ENCODE results near the gene CDH5. TPM values are rescaled to one million over a fixed set of nuclear protein-coding genes. Genes with fewer than 3 reads are reported as not detected.

CDH5 gene
- total and polyA plus RNA-seq, 4 donors, result 5.5 to 21.9 (median 17.5) TPM

DNA sequence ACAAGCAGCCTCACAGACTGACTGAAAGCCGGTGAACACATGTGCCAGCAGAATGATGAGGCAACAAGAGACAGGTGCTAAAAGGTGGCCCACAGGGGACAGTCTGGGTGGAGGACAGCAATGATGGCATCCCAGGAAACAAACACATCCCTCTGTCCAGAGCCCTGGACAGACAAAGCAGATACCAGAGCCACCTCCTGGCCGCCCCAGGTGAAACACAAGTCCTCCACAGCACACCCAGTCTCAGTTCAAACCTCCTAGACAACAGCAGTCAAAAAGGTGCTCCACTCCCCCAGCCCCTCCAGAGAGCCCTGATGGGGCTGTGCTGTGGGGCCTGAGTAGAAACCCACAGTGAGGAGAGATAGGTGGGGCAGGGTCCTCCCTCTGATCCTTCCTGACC, 20.3 kb upstream of the CDH5 start:
- Histone ChIP-seq H3K9ac (ENCODE audit: low read depth in 1 of 2, low read length in 2 of 2) (no peak overlapping the region), H3K4me3 (ENCODE audit: low read depth in 1 of 3, low read length in 3 of 3) (no peak overlapping the region), H3K27ac (ENCODE audit: low read depth in 1 of 2, low read length in 2 of 2) (no peak overlapping the region), H3K36me3 (ENCODE audit: control insufficient read depth in 4 of 4, insufficient read depth in 3 of 4, low read depth in 1 of 4, low read length in 3 of 4) (no peaks in the 10 kb centered on the region), H3K27me3 (ENCODE audit: control insufficient read depth in 4 of 4, insufficient read depth in 4 of 4, low read length in 3 of 4) (no peaks in the 10 kb centered on the region), H3K9me3 (ENCODE audit: control insufficient read depth in 4 of 4, low read length in 3 of 4) (no peaks in the 10 kb centered on the region), H3K4me1 (ENCODE audit: control insufficient read depth in 4 of 4, insufficient read depth in 4 of 4, low read length in 3 of 4) (no peaks in the 10 kb centered on the region)
- DNase-seq (ENCODE audit: low spot score), result no peak
- TF ChIP-seq EGR1 (IDR thresholded peaks at IDR 0.05; ENCODE audit: low read depth in 2 of 2) (no peak), SP1 (IDR thresholded peaks at IDR 0.05) (no peak), RXRA (IDR thresholded peaks at IDR 0.05) (no peak), MAX (IDR thresholded peaks at IDR 0.05) (no peak), FOXA2 (IDR thresholded peaks at IDR 0.05) (no peak)
- 81% methylated on average over 2 of the region's 2 CpGs for WGBS

DNA sequence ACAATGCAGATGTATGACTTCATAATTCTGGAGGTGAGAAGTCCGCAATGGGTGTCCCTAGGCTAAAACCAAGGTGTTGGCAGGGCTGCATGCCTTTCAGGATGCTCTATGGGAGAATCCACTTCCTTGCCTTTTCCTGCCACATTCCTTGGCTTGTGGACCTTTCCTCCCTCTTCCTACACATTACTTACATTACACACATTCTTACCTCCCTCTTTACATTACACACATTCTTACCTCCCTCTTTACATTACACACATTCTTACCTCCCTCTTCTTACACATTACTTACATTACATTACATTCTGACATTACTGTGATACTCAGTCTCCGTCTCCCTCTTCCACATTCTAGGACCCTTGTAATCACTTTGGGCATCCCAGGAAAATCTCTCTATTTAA, 14.2 kb upstream of the CDH5 start:
- H3K9ac ChIP-seq (ENCODE audit: low read depth in 1 of 2, low read length in 2 of 2), result no peak overlapping the region
- no peak overlapping the region for H3K27ac ChIP-seq (ENCODE audit: low read depth in 1 of 2, low read length in 2 of 2)
- TF ChIP-seq NR2F2 (IDR thresholded peaks at IDR 0.05), result no peak
- no peak for TF ChIP-seq RXRA (IDR thresholded peaks at IDR 0.05)
- no peak for DNase-seq (ENCODE audit: low spot score)
- H3K9me3 ChIP-seq (ENCODE audit: control insufficient read depth in 4 of 4, low read length in 3 of 4), result peaks cover 0 to 2% (median 0%) of the 10 kb centered on the region in 4 donors
- no peak overlapping the region for H3K4me3 ChIP-seq (ENCODE audit: low read depth in 1 of 3, low read length in 3 of 3)
- 90% methylated on average over 2 of the region's 2 CpGs for WGBS
- no peaks in the 10 kb centered on the region for H3K27me3 ChIP-seq (ENCODE audit: control insufficient read depth in 4 of 4, insufficient read depth in 4 of 4, low read length in 3 of 4)
- H3K4me1 ChIP-seq (ENCODE audit: control insufficient read depth in 4 of 4, insufficient read depth in 4 of 4, low read length in 3 of 4), result no peaks in the 10 kb centered on the region
- no peaks in the 10 kb centered on the region for H3K36me3 ChIP-seq (ENCODE audit: control insufficient read depth in 4 of 4, insufficient read depth in 3 of 4, low read depth in 1 of 4, low read length in 3 of 4)

DNA sequence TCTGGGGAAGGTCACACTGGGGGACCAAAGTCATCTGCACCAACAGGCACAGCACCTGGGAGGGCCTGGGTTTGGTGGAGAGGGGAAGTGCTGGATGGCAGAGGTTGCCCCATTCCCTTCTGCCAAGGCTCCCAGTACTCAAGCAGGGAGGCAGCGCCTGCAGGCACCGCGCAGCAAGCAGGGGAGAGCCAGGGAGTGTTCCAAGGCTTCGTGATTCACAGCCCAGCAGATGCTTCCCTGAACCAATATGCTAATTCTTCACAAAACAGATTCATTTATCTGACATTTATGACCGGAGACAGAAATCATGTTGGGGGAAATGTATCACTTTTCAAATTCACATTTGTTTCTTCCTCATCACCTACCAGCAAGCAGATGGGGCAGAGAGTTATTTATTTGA, 13.4 kb upstream of the CDH5 start:
- 40% methylated on average over 5 of the region's 5 CpGs for WGBS
- H3K27me3 ChIP-seq (ENCODE audit: control insufficient read depth in 4 of 4, insufficient read depth in 4 of 4, low read length in 3 of 4), result no peaks in the 10 kb centered on the region

More for the DNA sequence above, 13.4 kb upstream of the CDH5 start:
- H3K9me3 ChIP-seq (ENCODE audit: control insufficient read depth in 4 of 4, low read length in 3 of 4), result peaks cover 0 to 2% (median 0%) of the 10 kb centered on the region in 4 donors
- no peak for DNase-seq (ENCODE audit: low spot score)
- TF ChIP-seq, protein P1, sequence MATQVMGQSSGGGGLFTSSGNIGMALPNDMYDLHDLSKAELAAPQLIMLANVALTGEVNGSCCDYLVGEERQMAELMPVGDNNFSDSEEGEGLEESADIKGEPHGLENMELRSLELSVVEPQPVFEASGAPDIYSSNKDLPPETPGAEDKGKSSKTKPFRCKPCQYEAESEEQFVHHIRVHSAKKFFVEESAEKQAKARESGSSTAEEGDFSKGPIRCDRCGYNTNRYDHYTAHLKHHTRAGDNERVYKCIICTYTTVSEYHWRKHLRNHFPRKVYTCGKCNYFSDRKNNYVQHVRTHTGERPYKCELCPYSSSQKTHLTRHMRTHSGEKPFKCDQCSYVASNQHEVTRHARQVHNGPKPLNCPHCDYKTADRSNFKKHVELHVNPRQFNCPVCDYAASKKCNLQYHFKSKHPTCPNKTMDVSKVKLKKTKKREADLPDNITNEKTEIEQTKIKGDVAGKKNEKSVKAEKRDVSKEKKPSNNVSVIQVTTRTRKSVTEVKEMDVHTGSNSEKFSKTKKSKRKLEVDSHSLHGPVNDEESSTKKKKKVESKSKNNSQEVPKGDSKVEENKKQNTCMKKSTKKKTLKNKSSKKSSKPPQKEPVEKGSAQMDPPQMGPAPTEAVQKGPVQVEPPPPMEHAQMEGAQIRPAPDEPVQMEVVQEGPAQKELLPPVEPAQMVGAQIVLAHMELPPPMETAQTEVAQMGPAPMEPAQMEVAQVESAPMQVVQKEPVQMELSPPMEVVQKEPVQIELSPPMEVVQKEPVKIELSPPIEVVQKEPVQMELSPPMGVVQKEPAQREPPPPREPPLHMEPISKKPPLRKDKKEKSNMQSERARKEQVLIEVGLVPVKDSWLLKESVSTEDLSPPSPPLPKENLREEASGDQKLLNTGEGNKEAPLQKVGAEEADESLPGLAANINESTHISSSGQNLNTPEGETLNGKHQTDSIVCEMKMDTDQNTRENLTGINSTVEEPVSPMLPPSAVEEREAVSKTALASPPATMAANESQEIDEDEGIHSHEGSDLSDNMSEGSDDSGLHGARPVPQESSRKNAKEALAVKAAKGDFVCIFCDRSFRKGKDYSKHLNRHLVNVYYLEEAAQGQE (IDR thresholded peaks at IDR 0.05), result no peak
- TF ChIP-seq, protein P2, sequence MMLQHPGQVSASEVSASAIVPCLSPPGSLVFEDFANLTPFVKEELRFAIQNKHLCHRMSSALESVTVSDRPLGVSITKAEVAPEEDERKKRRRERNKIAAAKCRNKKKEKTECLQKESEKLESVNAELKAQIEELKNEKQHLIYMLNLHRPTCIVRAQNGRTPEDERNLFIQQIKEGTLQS (IDR thresholded peaks at IDR 0.05), result no peak
- TF ChIP-seq GABPA (IDR thresholded peaks at IDR 0.05 in 1 of 2, conservative IDR thresholded peaks at IDR 0.05 in 1 of 2), result no peak
- TF ChIP-seq, protein P3, sequence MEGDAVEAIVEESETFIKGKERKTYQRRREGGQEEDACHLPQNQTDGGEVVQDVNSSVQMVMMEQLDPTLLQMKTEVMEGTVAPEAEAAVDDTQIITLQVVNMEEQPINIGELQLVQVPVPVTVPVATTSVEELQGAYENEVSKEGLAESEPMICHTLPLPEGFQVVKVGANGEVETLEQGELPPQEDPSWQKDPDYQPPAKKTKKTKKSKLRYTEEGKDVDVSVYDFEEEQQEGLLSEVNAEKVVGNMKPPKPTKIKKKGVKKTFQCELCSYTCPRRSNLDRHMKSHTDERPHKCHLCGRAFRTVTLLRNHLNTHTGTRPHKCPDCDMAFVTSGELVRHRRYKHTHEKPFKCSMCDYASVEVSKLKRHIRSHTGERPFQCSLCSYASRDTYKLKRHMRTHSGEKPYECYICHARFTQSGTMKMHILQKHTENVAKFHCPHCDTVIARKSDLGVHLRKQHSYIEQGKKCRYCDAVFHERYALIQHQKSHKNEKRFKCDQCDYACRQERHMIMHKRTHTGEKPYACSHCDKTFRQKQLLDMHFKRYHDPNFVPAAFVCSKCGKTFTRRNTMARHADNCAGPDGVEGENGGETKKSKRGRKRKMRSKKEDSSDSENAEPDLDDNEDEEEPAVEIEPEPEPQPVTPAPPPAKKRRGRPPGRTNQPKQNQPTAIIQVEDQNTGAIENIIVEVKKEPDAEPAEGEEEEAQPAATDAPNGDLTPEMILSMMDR (IDR thresholded peaks at IDR 0.05; ENCODE audit: low read depth, low read length, missing input control), result no peak
- no peak for TF ChIP-seq FOXA2 (IDR thresholded peaks at IDR 0.05)
- no peak for TF ChIP-seq FOXA1 (IDR thresholded peaks at IDR 0.05)
- TF ChIP-seq HNF4A (conservative IDR thresholded peaks at IDR 0.05), result no peak
- no peak overlapping the region for H3K4me3 ChIP-seq (ENCODE audit: low read depth in 1 of 3, low read length in 3 of 3)
- H3K9ac ChIP-seq (ENCODE audit: low read depth in 1 of 2, low read length in 2 of 2), result no peak overlapping the region
- H3K27ac ChIP-seq (ENCODE audit: low read depth in 1 of 2, low read length in 2 of 2), result no peak overlapping the region
- H3K36me3 ChIP-seq (ENCODE audit: control insufficient read depth in 4 of 4, insufficient read depth in 3 of 4, low read depth in 1 of 4, low read length in 3 of 4), result no peaks in the 10 kb centered on the region
- no peaks in the 10 kb centered on the region for H3K4me1 ChIP-seq (ENCODE audit: control insufficient read depth in 4 of 4, insufficient read depth in 4 of 4, low read length in 3 of 4)
